HG03520 (cell line): Measurements from ENCODE around the gene AP1B1.

Experiments
- ATAC-seq: cut with Tn5 transposase; IDR thresholded peaks from one replicate; pipeline ENCODE4 v1.9.1; 2021; ENCODE audit warnings: mild to moderate bottlenecking, moderate library complexity; ENCODE audit not compliant: unreplicated experiment

The AP1B1 gene

GRCh38 chr22:29314537-29315285 lies 73.7 kb downstream of the AP1B1 start:
- no peak for ATAC-seq

DNA sequence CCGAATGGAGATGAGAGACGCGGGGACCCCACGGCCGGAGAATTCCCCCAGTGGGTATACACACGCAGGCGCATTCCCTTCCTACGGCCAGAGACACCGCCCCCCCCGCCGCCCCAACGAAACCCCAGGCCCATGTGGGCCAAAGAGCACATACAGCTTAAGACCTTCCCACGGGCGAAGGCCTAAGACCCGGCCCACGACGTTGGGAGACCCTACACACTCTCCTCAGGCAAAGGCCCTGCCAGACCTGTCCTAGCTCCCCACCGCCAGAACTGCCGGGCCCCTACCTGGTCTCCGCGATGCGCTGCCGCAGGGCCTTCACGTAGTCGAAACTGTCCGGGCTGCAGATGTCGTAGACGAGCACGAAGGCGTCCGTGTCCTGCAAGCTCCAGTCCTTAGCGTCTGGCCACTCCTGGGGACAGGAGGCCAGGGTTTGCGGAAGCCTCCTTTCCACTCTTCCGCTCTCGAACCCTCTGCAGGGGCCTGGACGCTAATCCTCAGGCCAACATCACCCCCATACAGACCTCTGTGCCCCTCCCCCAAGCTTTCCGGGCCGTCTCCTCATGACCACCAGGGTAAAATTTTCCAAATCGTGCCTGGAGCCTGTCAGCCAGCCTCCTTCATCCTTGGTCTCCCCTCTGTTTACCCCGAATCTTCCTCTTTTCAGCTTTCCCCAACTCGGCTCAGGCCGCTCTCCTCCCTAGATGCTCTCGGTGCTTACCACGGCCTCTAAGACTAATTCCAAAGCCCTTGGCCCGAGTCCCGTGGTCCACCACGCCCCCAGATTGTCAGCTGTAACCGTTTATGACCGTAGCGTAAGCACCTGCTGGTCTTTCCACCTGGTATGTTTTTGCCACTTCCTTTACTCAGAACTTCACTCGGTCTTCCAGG lies 74.5 kb downstream of the AP1B1 start:
- no peak for ATAC-seq

DNA sequence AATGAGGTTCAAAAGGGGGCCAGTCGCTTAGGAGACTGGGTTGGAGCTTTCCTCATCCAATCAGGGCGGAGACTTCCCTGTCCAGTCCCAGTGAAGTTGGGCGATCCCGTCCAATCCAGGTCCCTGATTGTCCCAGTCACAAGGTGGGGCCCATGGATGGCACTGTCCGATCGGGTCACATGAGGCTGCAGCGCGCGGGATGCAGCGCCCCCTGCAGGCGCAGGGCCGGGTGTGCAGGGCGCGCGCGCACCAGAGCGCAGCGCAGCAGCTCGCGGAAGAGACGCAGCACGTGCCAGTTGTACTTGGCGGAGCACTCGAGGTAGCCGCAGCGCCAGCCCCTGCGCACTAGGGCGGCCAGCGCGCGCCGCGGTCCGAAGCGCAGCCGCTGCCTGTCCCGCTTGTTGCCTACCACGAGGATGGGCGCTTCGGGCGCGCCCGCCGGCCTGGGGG lies 75.2 kb downstream of the AP1B1 start:
- no peak for ATAC-seq

GRCh38 chr22:29312218-29313125 lies 75.9 kb downstream of the AP1B1 start:
- ATAC-seq, result no peak

DNA sequence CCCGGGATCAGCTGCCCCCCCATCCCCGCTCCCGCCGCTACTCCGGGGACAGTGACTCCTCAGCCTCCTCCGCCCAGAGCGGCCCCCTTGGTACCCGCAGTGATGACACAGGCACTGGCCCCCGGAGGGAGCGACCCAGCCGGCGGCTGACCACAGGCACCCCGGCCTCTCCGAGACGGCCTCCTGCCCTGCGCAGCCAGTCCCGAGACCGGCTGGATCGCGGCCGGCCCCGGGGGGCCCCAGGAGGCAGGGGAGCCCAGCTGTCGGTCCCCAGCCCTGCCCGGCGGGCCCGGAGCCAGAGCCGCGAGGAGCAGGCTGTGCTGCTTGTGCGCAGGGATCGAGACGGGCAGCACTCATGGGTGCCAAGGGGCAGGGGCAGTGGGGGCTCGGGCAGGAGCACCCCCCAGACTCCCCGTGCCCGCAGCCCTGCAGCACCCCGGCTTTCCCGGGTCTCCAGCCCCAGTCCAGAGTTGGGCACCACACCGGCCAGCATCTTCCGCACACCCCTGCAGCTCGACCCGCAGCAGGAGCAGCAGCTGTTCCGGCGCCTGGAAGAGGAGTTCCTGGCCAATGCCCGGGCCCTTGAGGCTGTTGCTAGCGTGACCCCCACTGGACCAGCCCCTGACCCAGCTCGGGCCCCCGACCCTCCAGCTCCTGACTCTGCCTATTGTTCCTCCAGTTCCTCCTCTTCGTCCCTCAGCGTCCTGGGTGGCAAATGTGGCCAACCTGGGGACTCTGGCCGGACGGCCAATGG lies 76.7 kb downstream of the AP1B1 start:
- no peak for ATAC-seq

- ATAC-seq, result no peak
These were observed 77.5 kb downstream of the AP1B1 start for GRCh38 chr22:29310863-29311339.

DNA sequence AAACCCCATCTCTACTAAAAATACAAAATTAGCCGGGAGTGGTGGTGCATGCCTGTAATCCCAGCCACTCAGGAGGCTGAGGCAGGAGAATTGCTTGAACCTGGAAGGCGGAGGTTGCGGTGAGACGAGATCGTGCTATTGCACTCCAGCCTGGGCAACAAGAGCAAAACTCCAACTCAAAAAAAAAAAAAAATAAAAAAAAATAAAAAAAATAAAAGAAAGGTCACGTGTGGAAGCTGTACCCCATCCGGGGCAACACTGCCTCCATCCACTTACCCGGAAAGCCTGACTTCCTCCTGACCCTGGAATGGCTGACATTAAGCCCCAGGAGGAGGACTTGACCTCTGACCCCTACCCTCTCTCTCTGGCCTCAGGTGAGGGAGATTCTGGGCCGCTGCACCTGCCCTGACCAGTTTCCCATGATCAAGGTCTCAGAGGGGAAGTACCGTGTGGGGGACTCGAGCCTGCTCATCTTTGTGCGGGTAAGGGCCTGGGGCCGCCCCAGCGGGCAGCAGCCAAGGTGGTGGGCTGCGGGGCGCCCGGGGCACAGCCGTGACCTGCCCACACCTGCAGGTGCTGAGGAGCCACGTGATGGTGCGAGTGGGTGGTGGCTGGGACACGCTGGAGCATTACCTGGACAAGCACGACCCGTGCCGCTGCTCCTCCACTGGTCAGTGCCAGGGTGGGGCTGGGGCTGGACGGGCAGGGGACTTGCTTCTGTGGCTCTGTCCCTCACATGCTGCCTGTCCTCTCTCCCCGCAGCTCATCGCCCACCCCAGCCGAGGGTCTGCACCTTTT lies 78.1 kb downstream of the AP1B1 start:
- no peak for ATAC-seq

DNA sequence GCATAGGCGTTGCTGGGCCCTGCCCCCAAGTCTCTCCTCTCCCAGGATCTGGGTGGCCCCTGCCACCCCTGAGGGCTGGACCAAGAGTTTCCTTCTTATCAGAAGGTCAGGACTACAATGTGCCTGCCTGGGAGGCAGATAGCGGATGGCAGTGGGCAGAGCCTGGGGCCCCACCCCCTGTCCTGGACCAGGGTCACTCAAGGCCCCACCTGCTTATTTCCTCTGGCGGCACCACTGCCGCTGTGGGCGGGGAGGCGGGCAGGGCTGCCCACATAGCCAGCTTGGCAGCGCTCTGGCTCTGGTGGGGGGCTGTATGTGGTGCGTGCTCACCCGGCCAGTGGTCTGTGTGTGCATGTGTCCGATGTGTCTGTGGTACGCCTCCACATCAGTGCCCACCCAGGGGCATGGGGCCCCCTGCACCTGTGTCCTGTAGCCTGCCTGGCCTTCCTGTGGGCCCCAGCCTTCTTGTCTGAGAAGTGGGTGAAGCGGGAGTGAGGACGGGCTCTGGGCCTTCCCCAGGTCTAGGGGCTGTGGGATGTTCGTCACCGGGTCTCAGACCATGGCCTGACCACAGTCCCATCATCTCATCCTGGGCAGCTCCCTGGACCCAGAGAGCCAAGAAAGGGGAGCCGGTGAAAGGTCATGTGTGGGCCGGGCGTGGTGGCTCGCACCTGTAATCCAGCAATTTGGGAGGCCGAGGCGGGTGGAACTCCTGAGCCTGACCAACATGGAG lies 78.9 kb downstream of the AP1B1 start:
- ATAC-seq, result no peak

DNA sequence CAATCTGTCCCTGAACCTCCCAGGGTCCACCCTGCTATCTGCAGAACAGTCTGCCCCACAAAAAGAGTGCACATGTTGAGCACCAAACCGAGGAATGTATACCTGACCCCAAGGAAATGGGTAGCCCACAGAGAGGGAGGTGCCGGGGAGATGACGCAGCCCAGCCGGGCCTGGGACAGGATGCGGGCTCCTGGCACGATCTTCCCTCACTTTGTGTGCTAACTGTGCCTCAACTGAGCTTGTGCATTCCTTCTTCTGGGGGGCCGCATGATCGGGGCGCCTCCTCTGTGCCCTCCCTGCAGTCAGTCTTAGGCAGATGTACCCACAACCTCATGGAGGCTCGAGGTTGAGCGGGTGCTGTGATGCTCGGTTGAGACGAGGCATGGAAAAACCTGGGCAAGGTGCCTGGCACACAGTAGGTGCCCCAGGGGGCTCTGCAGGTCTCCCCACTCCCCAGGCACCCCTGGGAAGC lies 79.5 kb downstream of the AP1B1 start:
- ATAC-seq, result no peak

GRCh38 chr22:29308148-29308790 lies 80.1 kb downstream of the AP1B1 start:
- ATAC-seq, result no peak

GRCh38 chr22:29307596-29308147 lies 80.7 kb downstream of the AP1B1 start:
- no peak for ATAC-seq

- ATAC-seq, result no peak
These were observed 81.4 kb downstream of the AP1B1 start for GRCh38 chr22:29306835-29307595.

GRCh38 chr22:29306175-29306834 lies 82.1 kb downstream of the AP1B1 start, which contains the start of gene GAS2L1:
TSS of gene GAS2L1 (plus strand) at chr22:29306650. CDS start at chr22:29308106, 1,456 bp downstream.
- no peak for ATAC-seq

DNA sequence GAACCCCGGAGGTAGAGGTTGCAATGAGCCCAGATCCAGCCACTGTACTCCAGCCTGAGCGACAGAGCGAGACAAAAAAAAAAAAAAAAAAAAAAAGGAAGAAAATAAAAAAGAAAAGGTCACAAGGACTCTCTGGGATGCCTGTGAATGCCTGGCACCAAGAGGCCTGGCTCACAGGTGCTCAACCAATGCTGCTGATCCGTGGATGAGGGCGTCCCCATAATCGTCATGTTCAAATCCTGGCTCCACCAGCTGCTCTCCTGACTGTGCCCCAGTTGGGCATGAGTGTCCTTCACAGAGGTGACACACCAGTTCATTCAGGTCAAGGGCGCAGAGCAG lies 82.6 kb downstream of the AP1B1 start:
- no peak for ATAC-seq

DNA sequence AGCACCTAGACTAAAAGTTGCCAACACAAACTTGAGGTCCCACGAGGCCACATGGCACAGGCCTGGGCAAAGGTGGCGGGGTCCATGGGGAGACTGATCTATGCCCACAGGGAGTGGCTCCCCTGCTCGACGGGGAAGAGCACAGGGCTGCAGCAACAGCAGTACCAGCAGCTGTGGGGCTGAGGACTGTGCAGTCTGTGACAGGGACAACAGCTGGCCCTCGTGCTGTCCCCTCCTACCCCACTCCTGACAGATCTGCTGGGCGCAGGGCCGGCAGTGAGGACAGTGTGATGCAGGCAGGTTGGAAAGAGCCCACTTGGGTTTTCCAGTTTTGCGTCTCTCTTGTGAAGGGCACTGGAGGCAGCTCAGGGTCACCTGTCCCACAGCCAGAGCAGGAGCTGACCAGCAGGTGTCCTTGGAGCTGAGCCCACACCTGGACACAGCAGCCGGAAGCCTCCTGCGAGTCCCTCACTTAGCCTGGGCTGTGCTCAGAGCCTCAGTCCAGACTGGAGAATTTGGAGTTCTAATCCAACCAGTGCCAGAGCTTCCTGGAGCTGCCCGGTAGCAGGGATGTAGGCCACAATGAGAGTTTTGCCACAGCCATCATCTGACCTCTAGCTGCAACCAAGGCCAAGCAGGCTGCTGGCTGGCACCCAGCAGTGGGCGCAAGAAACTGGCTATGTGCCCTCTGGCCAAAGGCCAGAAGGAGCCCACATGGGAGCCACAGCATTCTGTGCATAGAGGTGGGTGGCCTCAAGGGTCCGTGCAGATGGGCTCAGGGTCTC lies 85.5 kb downstream of the AP1B1 start:
- ATAC-seq, result no peak

- ATAC-seq, result no peak
These were observed 86.0 kb downstream of the AP1B1 start for GRCh38 chr22:29302402-29302680.
